LNCAP (cell line): ENCODE measurements around the gene IRS1.

Experiments
- CTCF ChIP-seq: fragments of 450-650 bp; IDR thresholded peaks from 2 replicates; pipeline ENCODE4 v1.5.1; 2017; ENCODE audit warnings: mild to moderate bottlenecking

IRS1 gene

GRCh38 chr2:226792155-226792881 is 7.3 kb downstream of the IRS1 start:
- no peak for TF ChIP-seq CTCF

- TF ChIP-seq CTCF = peak; percentile 13; the same call in 1 of the 2 replicates
Observed at GRCh38 chr2:226791487-226792081, 8.0 kb downstream of the IRS1 start.

GRCh38 chr2:226791056-226791486 is 8.5 kb downstream of the IRS1 start:
- TF ChIP-seq CTCF = no peak

- TF ChIP-seq CTCF = no peak
Observed at GRCh38 chr2:226790431-226790830, 9.2 kb downstream of the IRS1 start.

GRCh38 chr2:226790011-226790410 is 9.6 kb downstream of the IRS1 start:
- TF ChIP-seq CTCF = no peak

- TF ChIP-seq CTCF = no peak
Observed at GRCh38 chr2:226788881-226789490, 10.6 kb downstream of the IRS1 start.

- TF ChIP-seq CTCF = no peak
Observed at GRCh38 chr2:226788064-226788463, 11.6 kb downstream of the IRS1 start.
